Measurements from ENCODE around the gene CHRNA1.
A peak's percentile ranks its signal among the peaks of the same experiment; 100 is the strongest.

Gene CHRNA1

GRCh38 chr2:174781298-174781697 lies 17.0 kb upstream of the CHRNA1 start:
- DNase-seq = no peak

GRCh38 chr2:174780856-174781255 lies 16.6 kb upstream of the CHRNA1 start:
- DNase-seq = no peak

- DNase-seq = no peak
These were observed 16.0 kb upstream of the CHRNA1 start for GRCh38 chr2:174780191-174780840.

GRCh38 chr2:174779361-174779928 lies 15.2 kb upstream of the CHRNA1 start:
- DNase-seq = no peak

- DNase-seq = peak; percentile 65
These were observed 14.1 kb upstream of the CHRNA1 start for GRCh38 chr2:174778085-174778981.

GRCh38 chr2:174777347-174778084 lies 13.2 kb upstream of the CHRNA1 start:
- DNase-seq = no peak

- no peak for DNase-seq
These were observed 12.4 kb upstream of the CHRNA1 start for GRCh38 chr2:174776675-174777074.

- DNase-seq = no peak
These were observed 12.0 kb upstream of the CHRNA1 start for GRCh38 chr2:174776223-174776622.

- peak; percentile 11 for DNase-seq
These were observed 11.3 kb upstream of the CHRNA1 start for GRCh38 chr2:174775571-174775980.

- DNase-seq = no peak
These were observed 10.6 kb upstream of the CHRNA1 start for GRCh38 chr2:174774886-174775285.

- DNase-seq = no peak
These were observed 8.9 kb upstream of the CHRNA1 start for GRCh38 chr2:174773215-174773614.

GRCh38 chr2:174772472-174772801 lies 8.2 kb upstream of the CHRNA1 start:
- no peak for DNase-seq

- peak; percentile 85 for DNase-seq
These were observed 7.6 kb upstream of the CHRNA1 start for GRCh38 chr2:174771631-174772471.

GRCh38 chr2:174771136-174771535 lies 6.9 kb upstream of the CHRNA1 start:
- DNase-seq = no peak

GRCh38 chr2:174768557-174768956 lies 4.3 kb upstream of the CHRNA1 start:
- no peak for DNase-seq

- no peak for DNase-seq
These were observed 2.0 kb upstream of the CHRNA1 start for GRCh38 chr2:174766271-174766670.

GRCh38 chr2:174765576-174765975 lies 1.3 kb upstream of the CHRNA1 start:
- no peak for DNase-seq

GRCh38 chr2:174763780-174764179 lies 492 bp downstream of the CHRNA1 start:
- no peak for DNase-seq

GRCh38 chr2:174762464-174762863 lies 1.8 kb downstream of the CHRNA1 start:
- no peak for DNase-seq

- DNase-seq = no peak
These were observed 2.4 kb downstream of the CHRNA1 start for GRCh38 chr2:174761837-174762236.

GRCh38 chr2:174760845-174761473 lies 3.3 kb downstream of the CHRNA1 start:
- DNase-seq = no peak

Data from hematopoietic multipotent progenitor cell treated with erythropoietin and hydrocortisone succinate and interleukin-3 and kit ligand, for 6 days (in vitro differentiated cells).